ENCODE results near the gene GALNT2.

The GALNT2 gene

DNA sequence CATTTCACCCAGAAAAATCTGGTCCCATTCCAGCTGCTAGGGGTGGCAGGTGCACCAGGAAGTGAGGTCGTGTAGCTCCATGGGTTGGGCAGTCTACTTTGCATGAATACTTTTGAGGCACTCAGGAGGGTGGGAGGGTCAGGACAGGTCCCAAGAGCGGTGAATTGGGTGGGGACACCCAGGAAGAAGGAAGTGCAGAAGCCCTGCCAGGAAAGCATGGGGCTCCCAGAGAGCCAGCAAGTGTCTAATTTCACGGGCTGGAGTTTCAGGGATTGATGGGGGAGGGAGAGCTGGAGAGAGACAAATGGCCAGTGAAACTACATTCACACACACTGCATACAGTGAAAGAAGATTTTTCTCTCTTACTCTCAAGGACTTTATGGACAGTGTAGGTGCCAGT is 137.8 kb downstream of the GALNT2 start:
- H3K9ac ChIP-seq = no peak overlapping the region
- TF ChIP-seq, protein P1, sequence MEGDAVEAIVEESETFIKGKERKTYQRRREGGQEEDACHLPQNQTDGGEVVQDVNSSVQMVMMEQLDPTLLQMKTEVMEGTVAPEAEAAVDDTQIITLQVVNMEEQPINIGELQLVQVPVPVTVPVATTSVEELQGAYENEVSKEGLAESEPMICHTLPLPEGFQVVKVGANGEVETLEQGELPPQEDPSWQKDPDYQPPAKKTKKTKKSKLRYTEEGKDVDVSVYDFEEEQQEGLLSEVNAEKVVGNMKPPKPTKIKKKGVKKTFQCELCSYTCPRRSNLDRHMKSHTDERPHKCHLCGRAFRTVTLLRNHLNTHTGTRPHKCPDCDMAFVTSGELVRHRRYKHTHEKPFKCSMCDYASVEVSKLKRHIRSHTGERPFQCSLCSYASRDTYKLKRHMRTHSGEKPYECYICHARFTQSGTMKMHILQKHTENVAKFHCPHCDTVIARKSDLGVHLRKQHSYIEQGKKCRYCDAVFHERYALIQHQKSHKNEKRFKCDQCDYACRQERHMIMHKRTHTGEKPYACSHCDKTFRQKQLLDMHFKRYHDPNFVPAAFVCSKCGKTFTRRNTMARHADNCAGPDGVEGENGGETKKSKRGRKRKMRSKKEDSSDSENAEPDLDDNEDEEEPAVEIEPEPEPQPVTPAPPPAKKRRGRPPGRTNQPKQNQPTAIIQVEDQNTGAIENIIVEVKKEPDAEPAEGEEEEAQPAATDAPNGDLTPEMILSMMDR (IDR thresholded peaks at IDR 0.05) = no peak
- no peaks in the 10 kb centered on the region for H3K27me3 ChIP-seq (ENCODE audit: control insufficient read depth, insufficient read depth, low read length)
- no peaks in the 10 kb centered on the region for H3K4me1 ChIP-seq
- H3K36me3 ChIP-seq (ENCODE audit: control insufficient read depth, insufficient read depth, low read length) = no peaks in the 10 kb centered on the region
- no peaks in the 10 kb centered on the region for H3K79me2 ChIP-seq
- H2AFZ ChIP-seq = no peak overlapping the region
- H3K27ac ChIP-seq = no peak overlapping the region
- no peaks in the 10 kb centered on the region for H3K9me3 ChIP-seq (ENCODE audit: control insufficient read depth, low read length)
- no peak overlapping the region for H3K4me2 ChIP-seq (ENCODE audit: low read length)
- H3K4me3 ChIP-seq (ENCODE audit: low read depth, low read length) = no peak overlapping the region

DNA sequence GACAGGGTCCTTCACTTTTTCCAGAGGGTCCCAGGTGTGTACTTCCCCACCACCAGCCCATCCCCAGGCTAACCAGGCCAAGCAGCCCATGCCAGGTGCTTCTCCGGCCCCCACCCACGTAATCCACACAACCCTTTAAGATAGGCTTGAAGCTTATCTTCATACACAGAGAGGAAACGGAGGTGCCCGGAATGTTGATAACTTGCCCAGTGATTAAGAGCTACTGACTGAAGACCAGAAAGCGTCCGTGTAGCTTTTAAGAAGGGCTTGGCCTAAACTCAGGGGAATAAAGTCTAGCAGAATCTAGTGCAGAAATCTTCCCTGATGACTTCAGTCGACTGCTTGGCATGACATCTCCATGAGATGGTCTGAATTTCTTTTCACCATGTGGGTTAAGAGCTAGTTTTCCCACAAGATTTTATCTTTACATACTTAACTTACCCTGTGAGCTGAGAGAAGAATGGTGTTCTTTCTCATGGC is 138.7 kb downstream of the GALNT2 start:
- H3K9ac ChIP-seq = no peak overlapping the region
- H3K4me2 ChIP-seq (ENCODE audit: low read length) = no peak overlapping the region
- TF ChIP-seq, protein P1 (IDR thresholded peaks at IDR 0.05) = no peak
- H3K4me1 ChIP-seq = no peaks in the 10 kb centered on the region
- H2AFZ ChIP-seq = no peak overlapping the region
- no peaks in the 10 kb centered on the region for H3K9me3 ChIP-seq (ENCODE audit: control insufficient read depth, low read length)
- H3K27me3 ChIP-seq (ENCODE audit: control insufficient read depth, insufficient read depth, low read length) = no peaks in the 10 kb centered on the region
- no peak overlapping the region for H3K27ac ChIP-seq
- no peak overlapping the region for H3K4me3 ChIP-seq (ENCODE audit: low read depth, low read length)
- no peaks in the 10 kb centered on the region for H3K79me2 ChIP-seq
- H3K36me3 ChIP-seq (ENCODE audit: control insufficient read depth, insufficient read depth, low read length) = no peaks in the 10 kb centered on the region

DNA sequence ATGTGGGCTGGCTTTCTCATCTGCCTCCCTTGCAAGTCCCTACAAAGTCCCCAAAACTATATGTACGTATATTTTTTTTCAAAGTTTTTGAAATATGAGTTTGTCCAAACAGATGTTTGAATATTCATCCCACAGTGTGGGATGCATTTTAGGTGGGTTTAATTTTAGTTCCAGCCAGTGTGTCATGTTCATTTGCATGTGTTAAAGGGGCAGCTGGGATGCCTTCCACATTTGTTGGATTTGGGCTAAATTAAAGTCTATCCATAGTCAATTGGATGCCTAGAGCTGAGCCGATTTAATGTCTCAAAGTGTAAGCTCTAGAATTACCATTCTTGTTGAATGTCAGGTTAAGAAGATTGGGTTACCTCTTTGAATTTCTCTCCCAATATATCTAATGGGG is 139.2 kb downstream of the GALNT2 start:
- Histone ChIP-seq H3K27me3 (ENCODE audit: control insufficient read depth, insufficient read depth, low read length) (no peaks in the 10 kb centered on the region), H3K9ac (no peak overlapping the region), H3K9me3 (ENCODE audit: control insufficient read depth, low read length) (no peaks in the 10 kb centered on the region), H3K4me2 (ENCODE audit: low read length) (no peak overlapping the region), H3K36me3 (ENCODE audit: control insufficient read depth, insufficient read depth, low read length) (no peaks in the 10 kb centered on the region), H3K4me1 (no peaks in the 10 kb centered on the region), H3K79me2 (no peaks in the 10 kb centered on the region), H3K4me3 (ENCODE audit: low read depth, low read length) (no peak overlapping the region), H2AFZ (no peak overlapping the region), H3K27ac (no peak overlapping the region)
- TF ChIP-seq, protein P1 (IDR thresholded peaks at IDR 0.05) = no peak

DNA sequence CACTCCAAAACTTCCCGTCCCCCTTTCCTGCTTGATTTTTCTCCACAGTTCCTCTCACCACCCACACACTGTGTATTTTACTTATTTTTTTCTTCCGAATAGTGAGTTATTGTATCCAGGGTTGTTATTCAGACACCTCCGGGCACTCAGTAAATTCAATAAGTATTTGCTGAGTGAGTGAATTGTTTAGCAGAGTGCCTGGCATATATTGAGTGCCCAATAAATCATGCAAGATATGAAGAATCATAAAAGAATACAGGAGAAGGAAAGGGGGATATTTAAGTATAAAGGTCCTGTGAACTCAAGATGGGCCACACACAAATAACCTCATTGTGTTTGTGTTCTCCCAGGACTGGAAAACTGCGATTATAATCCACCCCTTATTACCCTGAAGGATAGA is 139.9 kb downstream of the GALNT2 start:
- no peak overlapping the region for H2AFZ ChIP-seq
- H3K36me3 ChIP-seq (ENCODE audit: control insufficient read depth, insufficient read depth, low read length) = no peaks in the 10 kb centered on the region
- H3K9me3 ChIP-seq (ENCODE audit: control insufficient read depth, low read length) = no peaks in the 10 kb centered on the region
- H3K79me2 ChIP-seq = no peaks in the 10 kb centered on the region
- no peak overlapping the region for H3K4me3 ChIP-seq (ENCODE audit: low read depth, low read length)
- H3K4me1 ChIP-seq = no peaks in the 10 kb centered on the region
- H3K9ac ChIP-seq = no peak overlapping the region
- TF ChIP-seq, protein P1 (IDR thresholded peaks at IDR 0.05) = no peak
- no peaks in the 10 kb centered on the region for H3K27me3 ChIP-seq (ENCODE audit: control insufficient read depth, insufficient read depth, low read length)
- H3K27ac ChIP-seq = no peak overlapping the region
- H3K4me2 ChIP-seq (ENCODE audit: low read length) = no peak overlapping the region

DNA sequence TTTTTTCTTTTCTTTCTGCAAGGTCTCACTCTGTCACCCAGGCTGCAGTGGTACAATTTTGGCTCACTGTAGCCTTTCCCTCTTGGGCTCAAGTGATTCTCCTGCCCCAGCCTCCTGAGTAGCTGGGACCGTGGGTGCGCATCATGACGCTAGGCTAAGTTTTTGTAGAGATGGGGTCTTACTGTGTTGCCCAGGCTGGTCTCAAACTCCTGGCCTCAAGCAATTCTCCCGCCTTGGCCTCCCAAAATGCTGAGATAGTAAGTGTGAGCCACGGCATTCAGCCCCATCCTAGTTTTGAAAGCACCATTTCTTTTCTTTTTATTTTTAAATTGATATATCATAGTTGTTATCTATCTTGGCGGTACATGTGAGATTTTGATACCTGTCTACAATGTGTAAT is 140.6 kb downstream of the GALNT2 start:
- Histone ChIP-seq H3K27me3 (ENCODE audit: control insufficient read depth, insufficient read depth, low read length) (no peaks in the 10 kb centered on the region), H3K27ac (no peak overlapping the region), H3K4me1 (no peaks in the 10 kb centered on the region), H3K4me2 (ENCODE audit: low read length) (no peak overlapping the region), H3K9me3 (ENCODE audit: control insufficient read depth, low read length) (no peaks in the 10 kb centered on the region), H3K4me3 (ENCODE audit: low read depth, low read length) (no peak overlapping the region), H3K79me2 (no peaks in the 10 kb centered on the region), H2AFZ (no peak overlapping the region), H3K9ac (no peak overlapping the region), H3K36me3 (ENCODE audit: control insufficient read depth, insufficient read depth, low read length) (no peaks in the 10 kb centered on the region)
- TF ChIP-seq, protein P1 (IDR thresholded peaks at IDR 0.05) = no peak

All from parathyroid adenoma (tissue), 2 donors.